HepG2 (cell line): ENCODE measurements around the gene RBP5. TPM values are rescaled to one million over a fixed set of nuclear protein-coding genes. Genes with fewer than 3 reads are reported as not detected.

ENCODE experiments used
- ATAC-seq: fragments of 200-7000 bp; cut with Tn5 transposase; 3 replicates; pipeline ENCODE4 v1.9.1; 2020; ENCODE audit warnings: mild to moderate bottlenecking, moderate library complexity
- Bru-seq: library from RNA; stranded (reverse); fragments of 400-500 nt; gene quantifications from one replicate; lab custom pipeline; 2021; lab: Mats Ljungman, UMichigan
- BruChase-seq, 2 experiments: library from RNA; stranded (reverse); fragments of 400-500 nt; gene quantifications; one replicate each; lab custom pipeline; 2021; lab: Mats Ljungman, UMichigan
- BruUV-seq: library from RNA; stranded (reverse); fragments of 400-500 nt; replicated peaks from 2 replicates; lab custom pipeline; 2021; lab: Mats Ljungman, UMichigan
- CTCF ChIA-PET: fragments of 300-600 bp; formaldehyde crosslinking; extraction: SDS; loops from one replicate; lab custom pipeline; 2021; ENCODE audit warnings: low total read pairs, inconsistent platforms, low intra/inter-chr PET ratio; lab: Yijun Ruan, JAX
- POLR2A ChIA-PET: fragments of 350-600 bp; sonication (Branson Sonifier 250); formaldehyde crosslinking; loops from one replicate; lab custom pipeline; 2020; ENCODE audit warnings: antibody characterized with exemption, inconsistent platforms; lab: Yijun Ruan, JAX
- DNase-seq: peaks from one replicate; pipeline ENCODE4 v3.0.0-alpha.2; 2015; ENCODE audit warnings: low spot score
- FAIRE-seq: peaks from 3 replicates; lab custom pipeline; 2011; peaks lifted over from hg19 to GRCh38; lab: Jason Lieb, UNC
- H2AFZ ChIP-seq: one replicate; pipeline ENCODE4 v1.6.1; 2011; ENCODE audit warnings: low read length, inconsistent platforms
- H3K27ac ChIP-seq: fragments of 300-600 bp; 3 replicates; pipeline ENCODE4 v1.8.0; 2011; ENCODE audit warnings: mixed run types, mild to moderate bottlenecking, mixed read lengths, low read length, inconsistent platforms; ENCODE audit not compliant: insufficient read depth; ENCODE audit errors: extremely low read length
- H3K27me3 ChIP-seq, 2 experiments: fragments of 200-600 bp in 1 of 2; 2 replicates in 1 of 2; 3 replicates in 1 of 2; pipeline versions ENCODE4 v1.6.0 to v1.8.0; 2011; ENCODE audit warnings: low read length in 2 of 2, mild to moderate bottlenecking in 2 of 2, moderate library complexity in 2 of 2, inconsistent platforms in 1 of 2; ENCODE audit not compliant: insufficient read depth in 2 of 2, control insufficient read depth in 1 of 2
- H3K36me3 ChIP-seq, 2 experiments: fragments of 200-600 bp in 1 of 2; replicated peaks in 1 of 2; 2 replicates in 1 of 2; 3 replicates in 1 of 2; pipeline versions ENCODE4 v1.5.1 to v1.8.0; 2011; ENCODE audit warnings: low read length in 2 of 2, inconsistent platforms in 1 of 2; ENCODE audit not compliant: insufficient read depth in 2 of 2, control insufficient read depth in 1 of 2
- H3K4me1 ChIP-seq: 2 replicates; pipeline ENCODE4 v1.5.1; 2012; ENCODE audit warnings: low read length, inconsistent platforms; ENCODE audit not compliant: insufficient read depth
- H3K4me2 ChIP-seq: 2 replicates; pipeline ENCODE4 v1.6.0; 2011; ENCODE audit warnings: low read depth, low read length, inconsistent platforms
- H3K4me3 ChIP-seq, 3 experiments: fragments of 200-600 bp in 1 of 3; sonication (generic), shearing (Covaris generic) in 1 of 3; replicated peaks in 1 of 3; 2 replicates each; pipeline ENCODE4 v1.5.1; 2011 to 2016; ENCODE audit warnings: low read length in 3 of 3, inconsistent platforms in 2 of 3, low read depth in 2 of 3, mild to moderate bottlenecking in 2 of 3, control low read depth in 1 of 3, mixed read lengths in 1 of 3; ENCODE audit not compliant: insufficient read depth in 1 of 3
- H3K79me2 ChIP-seq: one replicate; pipeline ENCODE4 v1.6.1; 2011; ENCODE audit warnings: low read length, inconsistent platforms; ENCODE audit not compliant: insufficient read depth
- H3K9ac ChIP-seq: 2 replicates; pipeline ENCODE4 v1.6.0; 2011; ENCODE audit warnings: mild to moderate bottlenecking, low read depth, low read length, inconsistent platforms; ENCODE audit not compliant: insufficient read depth
- H3K9me3 ChIP-seq: 2 replicates; pipeline ENCODE4 v1.5.1; 2012; ENCODE audit warnings: mild to moderate bottlenecking, low read length
- H4K20me1 ChIP-seq: 2 replicates; pipeline ENCODE4 v1.6.0; 2011; ENCODE audit warnings: inconsistent platforms, mild to moderate bottlenecking, low read length, moderate library complexity; ENCODE audit not compliant: insufficient read depth
- BRF2 ChIP-seq: sonication (generic); formaldehyde crosslinking; IDR thresholded peaks from 2 replicates; pipeline ENCODE4 v1.8.1; 2022; ENCODE audit warnings: mild to moderate bottlenecking, missing genetic modification reagents
- ELF4 ChIP-seq: sonication (generic); formaldehyde crosslinking; IDR thresholded peaks from 2 replicates; pipeline ENCODE4 v1.5.0; 2020; ENCODE audit warnings: missing genetic modification reagents, mild to moderate bottlenecking, moderate library complexity, borderline replicate concordance
- HES4 ChIP-seq: sonication (generic); formaldehyde crosslinking; IDR thresholded peaks from 2 replicates; pipeline ENCODE4 v1.9.0; 2021; ENCODE audit warnings: mild to moderate bottlenecking, missing genetic modification reagents, borderline replicate concordance
- NCOA5 ChIP-seq: sonication (generic); formaldehyde crosslinking; IDR thresholded peaks from 2 replicates; pipeline ENCODE4 v1.4.0; 2020; ENCODE audit warnings: missing genetic modification reagents
- PATZ1 ChIP-seq: sonication (generic); formaldehyde crosslinking; IDR thresholded peaks from 2 replicates; pipeline ENCODE4 v1.4.0; 2020; ENCODE audit warnings: missing genetic modification reagents
- SKI ChIP-seq: fragments of 450-650 bp; IDR thresholded peaks from one replicate; pipeline ENCODE4 v1.6.1; 2018; ENCODE audit warnings: mild to moderate bottlenecking; ENCODE audit not compliant: partially characterized antibody
- THAP9 ChIP-seq: sonication (generic); formaldehyde crosslinking; IDR thresholded peaks from 2 replicates; pipeline ENCODE4; 2020; ENCODE audit warnings: missing genetic modification reagents, mild to moderate bottlenecking, borderline replicate concordance
- YY1 ChIP-seq: IDR thresholded peaks from 2 replicates; pipeline ENCODE4 v1.6.1; 2011; ENCODE audit warnings: low read length, low read depth, moderate library complexity, mild to moderate bottlenecking; ENCODE audit not compliant: insufficient read depth, insufficient replicate concordance
- ZFX ChIP-seq: sonication (generic); formaldehyde crosslinking; IDR thresholded peaks from 2 replicates; pipeline ENCODE4 v1.4.0; 2020; ENCODE audit warnings: mild to moderate bottlenecking, low read depth, missing genetic modification reagents, moderate library complexity
- ZNF564 ChIP-seq: sonication (generic); formaldehyde crosslinking; IDR thresholded peaks from 2 replicates; pipeline ENCODE4 v1.8.1; 2023; ENCODE audit warnings: mild to moderate bottlenecking, missing genetic modification reagents
- WGBS: methylation state at CpG from one replicate; pipeline ENCODE4 v1.1.6; 2017; ENCODE audit warnings: low lambda C conversion rate; 5-methylcytosine and 5-hydroxymethylcytosine counted together
- in situ Hi-C: cut with HindIII; loops from 2 replicates; pipeline ENCODE4 v1.10.0; 2017; ENCODE audit warnings: low pct_unique_long_range_greater_than_20kb; ENCODE audit not compliant: extremely low pct_ligation_motif_present
- intact Hi-C: fragments of 100-400 bp; cut with micrococcal nuclease; formaldehyde crosslinking; loops from one replicate; pipeline ENCODE4 v1.10.0; 2022; ENCODE audit not compliant: unreplicated experiment
- long read RNA-seq, 2 experiments: library from RNA in 1 of 2; library from polyadenylated mRNA in 1 of 2; stranded (forward) in 1 of 2; unstranded in 1 of 2; transcript quantifications; one replicate each; pipeline ENCODE4 v2.0.0, GENCODE V29; 2019 to 2022
- polyA minus RNA-seq, 3 experiments: library from RNA; depleted of rRNA, polyadenylated mRNA; stranded (reverse); fragments of >200 nt; gene quantifications; 2 replicates each; pipeline ENCODE4 v1.2.3, GENCODE V29; 2011; ENCODE audit warnings: low replicate concordance in 1 of 3
- polyA plus RNA-seq, 8 experiments: library from polyadenylated mRNA; depleted of rRNA in 3 of 8; stranded (reverse) in 7 of 8; unstranded in 1 of 8; fragments of >200 nt; fragmentation: Illumina TruSeq in 4 of 8; extraction: Trizol in 4 of 8; gene quantifications; 2 replicates each; pipeline versions ENCODE4 v1.2.1 to v1.2.3, GENCODE V29; 2011 to 2016; ENCODE audit warnings: low read depth in 4 of 8, missing spikeins in 1 of 8, mixed read lengths in 1 of 8; ENCODE audit not compliant: insufficient read depth in 1 of 8
- total RNA-seq, 5 experiments: library from RNA; depleted of rRNA; stranded (reverse); fragments of >200 nt; fragmentation: Illumina TruSeq; extraction: Trizol; gene quantifications; 2 replicates each; pipeline ENCODE4 v1.2.3, GENCODE V29; 2016; ENCODE audit warnings: low read depth in 1 of 5

The RBP5 gene
- total RNA-seq (2016; rRNA removed; fragmentation: Illumina TruSeq; extraction: Trizol) (19.8 and 21.4 TPM in 2 replicates), polyA plus RNA-seq (2011; rRNA removed) (13.8 and 17.5 TPM in 2 replicates), polyA minus RNA-seq (2011; rRNA and poly(A)+ RNA removed; ENCODE audit: low replicate concordance) (17.1 TPM in 1 of 2 replicates, not detected in the other), Bru-seq, nascent RNA (percentile 58 among the genes with signal in this experiment), BruChase-seq, experiment 1, labeled RNA remaining after a 6-hour chase (percentile 59 among the genes with signal in this experiment), BruChase-seq, experiment 2, labeled RNA remaining after a 2-hour chase (percentile 54 among the genes with signal in this experiment)
- 9.8 and 10.8 TPM in 2 replicates for total RNA-seq (2016; cell fraction: cytosol; rRNA removed; fragmentation: Illumina TruSeq; extraction: Trizol; ENCODE audit: low read depth)
- total RNA-seq (2016; cell fraction: insoluble cytoplasmic fraction; rRNA removed; fragmentation: Illumina TruSeq; extraction: Trizol): 19.4 and 22.0 TPM in 2 replicates
- total RNA-seq (2016; cell fraction: membrane; rRNA removed; fragmentation: Illumina TruSeq; extraction: Trizol): 10.5 and 10.7 TPM in 2 replicates
- 10.1 and 12.6 TPM in 2 replicates for total RNA-seq (2016; cell fraction: nucleus; rRNA removed; fragmentation: Illumina TruSeq; extraction: Trizol)
- polyA plus RNA-seq (2011; cell fraction: cytosol; rRNA removed): 11.8 and 12.1 TPM in 2 replicates
- polyA plus RNA-seq (2011; cell fraction: nucleus; rRNA removed): 32.8 and 44.7 TPM in 2 replicates
- 13.0 and 19.0 TPM in 2 replicates for polyA plus RNA-seq (2012)
- polyA plus RNA-seq (2016; cell fraction: cytosol; fragmentation: Illumina TruSeq; extraction: Trizol; ENCODE audit: low read depth): 11.0 and 15.5 TPM in 2 replicates
- 28.5 and 29.8 TPM in 2 replicates for polyA plus RNA-seq (2016; cell fraction: insoluble cytoplasmic fraction; fragmentation: Illumina TruSeq; extraction: Trizol; ENCODE audit: low read depth)
- 9.1 and 12.4 TPM in 2 replicates for polyA plus RNA-seq (2016; cell fraction: membrane; fragmentation: Illumina TruSeq; extraction: Trizol; ENCODE audit: low read depth)
- 23.8 and 24.2 TPM in 2 replicates for polyA plus RNA-seq (2016; cell fraction: nucleus; fragmentation: Illumina TruSeq; extraction: Trizol; ENCODE audit: insufficient read depth, low read depth)
- 5.3 and 5.5 TPM in 2 replicates for polyA minus RNA-seq (2011; cell fraction: cytosol; rRNA and poly(A)+ RNA removed)
- 12.1 and 20.4 TPM in 2 replicates for polyA minus RNA-seq (2011; cell fraction: nucleus; rRNA and poly(A)+ RNA removed)
- long read RNA-seq, experiment 1, transcript RBP5-201 (4 exons, 1,012 nt): major isoform, 10 of 16 reads
- long read RNA-seq, experiment 1, partial matches to known transcripts: 0 of 16 reads
- long read RNA-seq, experiment 1, other reads (novel, unspliced or antisense): 3 of 16 reads
- long read RNA-seq, experiment 2, transcript RBP5-201 (4 exons, 1,012 nt): major isoform, 5 of 20 reads
- long read RNA-seq, experiment 2, partial matches to known transcripts: 2 of 20 reads
- long read RNA-seq, experiment 2, other reads (novel, unspliced or antisense): 12 of 20 reads

- no TSS peak for BruUV-seq
- peak within 1 kb of the TSS; percentile 74 for H3K9ac ChIP-seq
- intact Hi-C loops: no loop called here
- H3K27ac ChIP-seq: peak within 1 kb of the TSS; percentile 92
- FAIRE-seq (peak; percentile 78), DNase-seq (no peak), ATAC-seq (peak; percentile 12)
- ChIA-PET POLR2A (interaction anchor here (1.0 to 3.5 kb wide), 10 partner anchors 10 to 185 kb away, joined by 3 to 25 read pairs (median 4); partner anchors contain the start of genes C12orf57, C1RL, C1S and RNU7-1), CTCF (no interaction called here)
- peaks cover 73% of the 10 kb centered on the region for H3K4me1 ChIP-seq
- no peak within 1 kb of the TSS for H2AFZ ChIP-seq
- H3K79me2 ChIP-seq: peaks cover 27% of the 10 kb centered on the region
- in situ Hi-C loops: no loop called here
- peaks cover 12% of the 10 kb centered on the region for H4K20me1 ChIP-seq
- peak within 1 kb of the TSS; percentile 76 to 92 (median 88) for H3K4me3 ChIP-seq
- peaks cover 2 to 8% of the 10 kb centered on the region in 2 experiments; a peak in 2 of 5 replicates for H3K36me3 ChIP-seq
- no peaks in the 10 kb centered on the region; a peak in 1 of 5 replicates for H3K27me3 ChIP-seq
- no peaks in the 10 kb centered on the region for H3K9me3 ChIP-seq
- 5% methylated on average over 6 of the region's 7 CpGs for WGBS
- H3K4me2 ChIP-seq: peak within 1 kb of the TSS; percentile 95
- no peak for TF ChIP-seq HES4 (CRISPR knock-in tag)
- peak; percentile 4 for TF ChIP-seq YY1
- TF ChIP-seq ZNF564 (CRISPR knock-in tag): peak; percentile 29; the same call in 1 of the 2 replicates
- 0 out of 2 replicates have a peak, but pooled peaks have one; percentile 18 for TF ChIP-seq ELF4 (CRISPR knock-in tag)
- no peak for TF ChIP-seq NCOA5 (CRISPR knock-in tag)
- no peak for TF ChIP-seq BRF2 (CRISPR knock-in tag)
- TF ChIP-seq SKI: no peak
- no peak for TF ChIP-seq THAP9 (CRISPR knock-in tag)
- 0 out of 2 replicates have a peak, but pooled peaks have one; percentile 10 for TF ChIP-seq PATZ1 (CRISPR knock-in tag)
- peak; percentile 1; the same call in 1 of the 2 replicates for TF ChIP-seq ZFX (CRISPR knock-in tag)
Observed at GRCh38 chr12:7128681-7129286, at the start of gene RBP5. RBP5 (minus strand) TSS chr12:7128889; CDS start chr12:7128775, 114 bp downstream.
